GM19099 (cell line): ENCODE data around the gene NAGA.

Experiments
- POLR2A ChIP-seq: IDR thresholded peaks from 3 replicates; pipeline ENCODE4 v1.6.1; 2011; ENCODE audit warnings: low read depth; ENCODE audit not compliant: insufficient read length; ENCODE audit errors: extremely low read depth

The NAGA gene

DNA sequence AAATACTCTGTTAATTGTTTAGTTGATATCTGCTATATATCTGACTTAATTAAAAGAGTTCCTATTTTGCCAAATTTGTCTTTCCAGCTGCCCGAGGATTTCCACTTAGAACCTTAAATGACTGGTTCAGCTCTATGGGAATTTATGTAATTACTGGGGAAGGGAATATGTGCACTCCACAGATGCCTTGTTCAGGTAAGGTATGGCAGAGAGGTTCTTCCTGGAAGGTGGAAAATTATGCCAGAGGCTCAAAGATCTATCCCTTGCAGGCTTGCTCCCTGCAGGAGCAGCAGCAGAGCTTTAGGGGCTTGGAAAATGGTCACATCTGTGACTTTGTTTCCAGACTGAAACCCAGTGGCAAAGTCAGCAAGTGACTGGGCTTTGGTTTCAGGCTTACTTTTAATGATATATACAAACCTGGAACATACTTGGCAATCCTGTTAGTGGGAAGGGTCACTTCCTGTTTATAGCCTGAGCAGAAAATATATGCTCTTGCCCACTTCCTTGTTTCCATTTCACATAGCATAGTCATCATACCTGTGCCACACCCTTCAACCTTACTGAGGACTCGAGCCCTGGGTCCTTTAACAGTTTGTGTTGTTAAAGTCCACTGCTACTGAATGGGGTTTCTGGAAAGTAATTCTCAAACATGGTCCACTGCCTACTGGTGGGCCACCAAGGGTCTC is 48.3 kb downstream of the NAGA start:
- peak; percentile 15 for TF ChIP-seq POLR2A

DNA sequence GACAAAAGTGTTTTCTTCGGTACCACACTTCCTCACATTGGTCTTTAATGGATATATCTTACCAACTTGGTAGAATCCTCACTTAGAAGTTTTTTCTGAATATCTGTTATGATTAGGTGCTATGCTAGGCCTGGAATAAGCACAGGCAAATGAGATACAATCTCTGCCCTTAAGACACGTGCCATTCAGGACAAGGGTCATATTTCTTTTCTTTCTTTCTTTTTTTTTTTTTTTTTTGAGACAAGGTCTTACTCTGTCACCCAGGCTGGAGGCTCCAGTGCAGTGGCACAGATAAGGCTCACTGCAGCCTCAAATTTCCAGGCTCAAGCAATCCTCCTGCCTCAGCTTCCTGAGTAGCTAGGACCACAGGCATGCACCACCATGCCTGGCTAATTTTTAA is 49.0 kb downstream of the NAGA start:
- TF ChIP-seq POLR2A: no peak

DNA sequence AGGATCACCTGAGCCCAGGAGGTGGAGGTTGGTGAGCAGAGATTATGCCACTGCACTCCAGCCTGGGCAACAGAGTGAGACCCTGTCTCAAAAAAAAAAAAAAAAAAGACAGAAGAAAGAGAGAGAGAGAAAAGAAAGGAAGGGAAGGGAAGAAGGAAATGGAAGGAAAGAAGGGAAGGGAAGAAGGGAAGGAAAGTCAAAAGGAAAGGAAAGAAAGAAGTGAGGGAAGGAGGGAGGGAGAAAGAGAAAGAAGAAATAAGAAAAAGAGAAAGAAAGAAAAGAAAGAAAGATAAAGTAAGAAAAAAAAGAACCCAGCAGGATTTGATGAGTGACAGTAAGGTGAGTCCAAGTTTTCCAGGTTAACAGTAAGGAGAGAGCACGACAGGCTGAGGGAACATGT is 52.4 kb downstream of the NAGA start:
- TF ChIP-seq POLR2A: no peak

DNA sequence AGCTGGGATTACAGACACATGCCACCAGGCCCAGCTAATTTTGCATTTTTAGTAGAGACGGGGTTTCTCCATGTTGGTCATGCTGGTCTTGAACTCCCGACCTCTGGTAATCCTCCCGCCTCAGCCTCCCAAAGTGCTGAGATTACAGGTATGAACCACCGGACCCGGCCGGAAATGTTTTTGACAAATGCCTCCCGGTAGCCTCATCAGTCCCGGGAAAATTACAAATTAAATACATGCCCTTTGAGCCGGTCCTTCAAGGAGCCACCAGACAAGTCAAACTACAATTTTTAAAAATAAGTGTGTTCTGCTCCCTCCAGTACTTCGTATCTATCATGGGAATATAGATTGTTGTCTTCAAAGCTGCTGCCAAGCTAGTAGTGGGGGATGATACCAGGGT is 54.5 kb downstream of the NAGA start:
- TF ChIP-seq POLR2A: no peak

DNA sequence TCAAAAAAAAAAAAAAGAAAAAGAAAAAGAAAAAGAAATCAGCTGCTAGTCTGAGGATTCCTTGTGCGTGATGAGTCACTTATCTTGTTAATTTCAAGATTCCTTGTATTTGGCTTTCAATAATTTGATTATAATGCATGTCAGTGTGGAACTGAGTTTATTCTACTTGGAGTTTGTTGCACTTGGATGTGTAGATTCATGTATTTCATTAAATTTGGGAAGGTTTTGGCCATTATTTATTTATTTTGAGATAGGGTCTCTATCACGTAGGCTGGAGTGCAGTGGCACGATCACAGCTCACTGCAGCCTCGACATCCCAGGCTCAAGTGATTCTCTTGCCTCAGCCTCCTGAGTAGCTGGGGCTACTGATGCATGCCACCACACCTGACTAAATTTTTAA is 57.2 kb downstream of the NAGA start:
- no peak for TF ChIP-seq POLR2A

DNA sequence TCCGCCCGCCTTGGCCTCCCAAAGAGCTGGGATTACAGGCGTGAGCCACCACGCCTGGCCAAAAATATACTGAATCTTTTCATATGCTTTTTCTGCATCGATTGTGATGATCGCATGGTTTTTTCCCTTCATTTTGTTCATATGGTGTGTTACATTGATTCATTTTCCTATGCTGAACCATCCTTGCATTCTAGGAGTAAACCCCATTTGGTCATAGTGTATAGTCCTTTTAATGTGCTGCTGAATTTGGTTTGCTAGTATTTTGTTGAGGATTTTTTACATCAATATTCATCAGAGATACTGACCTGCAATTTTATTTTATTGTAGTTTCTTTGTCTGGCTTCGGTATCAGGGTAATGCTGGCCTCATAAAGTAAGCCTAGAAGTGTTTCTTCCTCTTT is 59.8 kb downstream of the NAGA start:
- TF ChIP-seq POLR2A: no peak
